CD4-positive, alpha-beta T cell treated with Interleukin-6 at 100 ng/mL for 8 hours (primary cell): ENCODE measurements around the gene ARHGEF10L.

Experiments used
- DNase-seq: peaks from one replicate; pipeline ENCODE4 v3.0.0-alpha.2; 2020; ENCODE audit warnings: mixed read lengths, low spot score

The ARHGEF10L gene

DNA sequence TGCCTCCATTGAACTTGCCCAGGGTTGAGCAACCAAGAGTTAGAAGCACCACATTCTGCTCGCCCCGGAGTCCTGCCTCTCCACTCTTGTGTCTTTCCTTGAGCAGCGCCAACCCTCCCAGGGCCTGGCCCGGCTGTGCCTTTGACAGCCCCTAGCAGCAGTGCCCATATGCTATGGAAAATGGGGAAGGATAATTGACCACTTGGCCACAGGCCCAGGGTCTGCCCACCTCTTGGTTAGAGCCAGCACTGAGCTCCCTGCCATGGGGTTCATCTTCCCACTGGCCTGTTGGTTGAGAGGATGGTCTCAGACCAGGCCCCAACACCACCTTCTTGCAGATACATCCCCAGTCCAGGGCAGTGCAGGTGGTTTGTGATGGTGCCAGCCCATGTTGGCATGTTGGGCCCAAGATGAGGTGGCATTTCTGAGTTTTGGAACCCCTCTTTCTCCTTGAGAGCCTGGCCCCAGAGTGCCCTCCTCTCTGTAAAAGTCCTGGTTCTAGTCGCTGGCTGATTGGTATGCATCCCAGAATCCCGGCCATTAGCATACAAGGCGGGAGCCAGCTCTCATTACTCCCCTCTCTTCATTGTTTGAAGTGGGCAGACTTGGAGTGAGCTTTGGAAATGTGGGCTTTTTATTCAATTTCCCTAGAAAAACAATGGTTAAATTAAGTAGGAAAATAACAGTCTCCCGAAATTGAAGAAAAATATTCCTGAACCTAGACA lies 7.6 kb downstream of the ARHGEF10L start:
- no peak for DNase-seq

DNA sequence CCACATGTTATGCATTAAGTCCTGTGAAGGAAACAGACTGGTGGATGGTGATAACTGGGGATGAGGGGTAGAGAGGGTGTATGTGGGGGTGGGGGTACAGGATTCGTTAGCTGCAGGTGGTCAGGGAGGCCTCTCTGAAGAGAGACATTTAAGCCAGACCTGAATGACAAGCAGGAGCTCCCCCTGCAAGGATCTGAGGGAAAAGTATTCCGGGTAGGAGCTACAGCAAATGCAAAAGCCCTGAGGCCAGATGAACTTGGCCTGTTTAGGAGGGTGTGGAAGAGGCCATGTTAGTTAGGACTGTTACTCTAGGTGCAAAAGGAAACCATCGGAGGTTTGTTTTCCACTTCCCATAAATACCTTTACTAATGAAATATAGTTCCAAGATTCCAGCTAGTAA lies 9.9 kb downstream of the ARHGEF10L start:
- DNase-seq = no peak

DNA sequence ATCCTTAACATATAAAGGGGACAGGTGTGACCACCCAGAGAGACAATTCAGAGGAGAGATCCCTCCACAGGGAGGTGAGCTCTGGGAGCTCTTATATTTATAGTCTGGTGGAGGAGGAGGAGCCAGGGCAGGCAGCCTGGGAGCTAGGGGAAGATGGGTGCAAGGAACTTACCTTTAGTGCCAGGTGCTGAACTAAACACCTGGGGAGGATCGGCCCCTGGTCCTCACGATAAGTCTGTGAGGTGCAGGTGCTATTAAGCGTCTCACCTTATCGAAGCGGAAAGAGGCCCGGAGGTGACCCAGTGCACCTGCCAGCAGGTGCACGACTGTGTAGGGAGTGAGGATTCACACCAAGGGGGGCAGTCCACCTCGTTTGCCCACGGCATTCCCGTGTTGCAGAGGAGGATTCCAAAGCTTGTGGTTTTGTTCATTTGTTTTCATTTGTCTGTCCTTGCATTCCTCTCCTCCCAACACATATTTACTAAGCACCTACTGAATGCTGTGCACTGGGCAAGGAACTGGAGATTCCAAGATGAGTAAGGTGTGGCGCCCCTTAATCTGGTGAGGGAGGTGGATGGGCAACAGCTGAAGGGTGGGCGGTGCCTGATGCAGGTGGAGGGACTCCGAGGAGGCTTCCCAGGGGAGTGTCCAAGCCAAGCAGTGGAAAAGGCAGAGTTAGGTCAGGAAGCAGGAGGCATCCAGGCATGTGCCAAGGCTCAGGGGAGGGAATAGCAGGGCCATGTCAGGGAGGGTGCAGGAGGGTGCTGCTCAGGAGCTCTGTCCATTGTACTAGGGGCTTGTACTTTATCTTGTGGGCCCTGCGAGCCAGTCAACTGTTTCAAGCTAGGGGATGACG lies 11.5 kb downstream of the ARHGEF10L start:
- DNase-seq = no peak

GRCh38 chr1:17551755-17552234 lies 12.3 kb downstream of the ARHGEF10L start:
- no peak for DNase-seq

- no peak for DNase-seq
Observed at GRCh38 chr1:17553975-17554700, 14.6 kb downstream of the ARHGEF10L start.

GRCh38 chr1:17554954-17555353 lies 15.5 kb downstream of the ARHGEF10L start:
- DNase-seq = no peak

- no peak for DNase-seq
Observed at GRCh38 chr1:17557986-17558385, 18.5 kb downstream of the ARHGEF10L start.

DNA sequence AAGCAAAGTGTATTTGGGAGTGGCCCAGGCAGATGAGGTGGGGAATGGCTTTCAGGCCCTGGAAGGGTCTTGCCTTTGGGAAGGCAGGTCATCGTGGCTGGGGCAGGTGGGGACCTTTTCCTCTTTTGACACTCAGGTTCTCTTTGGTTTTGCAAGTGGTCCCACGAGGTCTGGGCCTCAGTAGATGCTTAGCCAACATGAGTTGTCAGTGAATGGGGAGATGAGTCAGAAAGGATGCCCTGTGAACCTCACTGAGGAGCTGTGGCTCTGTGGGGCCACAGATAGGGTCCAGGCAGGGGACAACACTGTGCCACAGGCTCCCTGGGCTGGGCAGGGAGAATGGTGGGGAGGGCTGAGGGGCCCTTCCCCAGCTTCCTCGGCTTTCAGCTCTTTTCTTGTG lies 19.0 kb downstream of the ARHGEF10L start:
- DNase-seq = no peak

GRCh38 chr1:17558954-17559614 lies 19.6 kb downstream of the ARHGEF10L start:
- no peak for DNase-seq

GRCh38 chr1:17559615-17560419 lies 20.3 kb downstream of the ARHGEF10L start:
- DNase-seq = no peak

DNA sequence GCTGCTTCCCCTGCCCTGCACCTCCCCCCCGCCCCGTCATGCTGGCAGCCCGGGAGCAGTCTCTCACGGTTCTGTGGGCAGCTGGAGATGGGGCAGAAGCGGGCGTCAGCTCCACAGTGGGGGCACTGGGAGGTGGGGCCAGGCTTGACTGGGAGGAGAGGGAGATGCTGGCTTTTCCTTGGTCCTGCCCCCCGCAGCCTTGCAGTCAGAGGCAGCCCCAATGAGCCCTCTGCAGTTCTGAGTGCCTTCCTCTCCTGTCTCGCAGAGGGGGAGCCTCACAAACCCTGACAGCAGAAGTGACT lies 21.7 kb downstream of the ARHGEF10L start:
- no peak for DNase-seq

- DNase-seq = no peak
Observed at GRCh38 chr1:17561561-17561985, 22.1 kb downstream of the ARHGEF10L start.

DNA sequence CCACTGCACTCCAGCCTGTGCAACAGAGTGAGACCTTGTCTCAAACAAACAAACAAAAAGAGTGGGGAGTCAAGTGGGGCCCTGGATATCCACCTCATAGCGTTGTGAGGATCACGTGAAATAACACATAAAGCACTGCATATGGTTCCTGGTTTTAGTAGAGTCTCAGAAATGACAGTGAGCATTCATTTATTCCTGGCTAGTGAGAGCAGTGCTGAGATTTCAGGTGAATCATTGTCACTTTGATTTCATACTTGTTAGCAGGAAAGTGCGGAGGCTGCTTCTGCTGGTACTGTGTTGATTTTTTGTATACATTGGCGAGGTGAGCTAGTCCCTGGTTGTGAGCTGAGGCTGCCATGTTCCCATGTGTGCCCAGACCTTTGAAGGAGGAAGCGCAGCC lies 22.9 kb downstream of the ARHGEF10L start:
- no peak for DNase-seq

- no peak for DNase-seq
Observed at GRCh38 chr1:17563494-17564281, 24.2 kb downstream of the ARHGEF10L start.

DNA sequence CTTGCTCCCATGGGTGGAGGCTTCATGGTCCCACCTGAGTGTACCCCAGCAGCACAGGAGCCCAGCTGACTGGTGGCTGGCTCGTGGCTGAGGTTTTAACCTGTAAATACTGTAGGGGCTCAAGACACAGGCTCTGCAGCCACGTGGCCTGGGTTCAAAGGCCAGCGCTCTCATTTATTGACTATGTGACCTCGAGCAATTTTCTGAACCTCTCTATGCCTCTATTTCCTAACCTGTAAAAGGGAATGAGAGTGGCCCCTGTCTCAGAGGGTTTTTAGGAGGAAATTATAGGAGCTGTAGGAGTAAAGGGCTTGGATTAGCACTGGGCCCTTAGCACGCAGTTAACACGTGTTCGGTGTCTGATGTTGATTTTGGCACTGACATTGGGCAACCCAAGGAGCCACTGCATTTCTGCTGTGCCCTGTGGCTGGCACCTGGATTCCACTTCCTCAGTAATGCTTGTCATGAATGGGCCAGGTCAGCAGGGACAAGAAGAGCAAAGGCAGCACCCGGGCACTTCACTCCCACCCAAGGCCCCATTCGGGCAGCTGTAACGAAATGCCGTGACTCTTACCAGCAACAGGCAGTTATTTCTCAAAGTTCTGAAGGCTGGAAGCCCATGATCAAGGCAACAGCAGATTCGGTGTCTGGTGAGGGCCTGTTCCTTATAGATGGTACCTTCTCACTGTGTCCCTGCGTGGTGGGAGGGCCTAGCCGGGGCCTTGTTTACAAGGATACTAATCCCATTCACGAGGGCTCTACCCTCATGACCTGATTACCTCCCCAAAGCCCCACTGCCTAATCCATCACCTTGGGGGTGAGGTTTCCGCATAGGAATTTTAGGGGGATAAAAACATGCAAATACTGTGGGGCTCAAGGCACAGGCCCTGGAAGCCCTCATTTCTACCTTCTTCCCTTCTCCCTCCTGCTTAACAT lies 25.2 kb downstream of the ARHGEF10L start:
- DNase-seq = no peak

DNA sequence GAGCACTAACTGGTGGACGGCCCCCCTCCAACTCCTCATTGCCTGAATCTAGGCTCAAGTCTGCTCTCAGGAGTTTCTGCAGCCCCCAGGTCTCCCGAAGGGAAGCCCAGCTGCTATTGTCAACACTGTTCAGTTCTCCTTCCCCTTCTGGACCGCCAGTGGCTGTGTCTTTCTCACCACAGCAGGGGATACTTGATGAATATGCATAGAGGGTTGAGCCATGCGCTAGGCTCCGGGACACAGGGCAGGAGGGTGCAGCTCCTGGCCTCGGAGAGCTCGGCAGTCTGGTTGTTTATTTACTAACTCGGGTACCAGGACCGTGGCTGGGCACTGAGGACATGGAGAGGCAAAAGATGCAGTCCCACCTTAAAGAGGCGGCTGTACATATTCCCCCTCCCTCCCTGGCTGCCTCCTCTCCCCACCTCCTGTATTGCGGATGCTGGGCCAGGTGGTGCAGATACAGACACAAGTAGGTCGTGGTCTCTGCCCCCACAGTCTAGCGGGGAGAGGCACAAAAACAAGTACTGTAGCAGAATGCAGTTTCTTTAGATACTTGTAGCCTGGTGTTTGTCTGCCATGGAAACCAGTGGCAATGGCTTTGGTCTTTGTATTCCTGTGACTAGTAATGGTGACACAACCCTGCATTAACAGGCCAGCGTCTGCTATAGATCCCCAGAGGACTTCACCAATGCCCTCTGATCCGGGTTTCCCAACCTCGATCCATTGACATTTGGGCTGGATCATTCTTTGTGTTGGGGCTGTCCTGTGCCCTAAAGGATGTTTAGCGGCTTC lies 26.2 kb downstream of the ARHGEF10L start:
- no peak for DNase-seq

DNA sequence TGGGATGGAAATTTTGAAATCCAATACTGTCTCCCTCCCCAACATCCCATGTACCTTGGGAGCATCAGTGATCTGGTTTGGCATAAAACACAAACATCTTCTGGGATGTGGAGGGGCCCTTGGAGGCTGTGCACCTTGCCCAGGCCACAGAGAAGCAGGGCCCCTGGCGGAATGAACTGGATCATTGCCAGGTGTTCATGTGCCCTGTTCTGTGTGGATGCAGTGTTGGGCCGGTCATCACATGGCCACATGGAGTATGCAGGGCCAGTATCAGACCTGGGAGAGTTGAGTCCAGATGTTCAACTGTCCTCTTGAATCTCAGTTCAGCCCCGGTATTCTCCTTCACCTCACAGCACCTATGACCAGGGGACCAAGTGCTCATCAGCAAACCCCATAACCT lies 26.9 kb downstream of the ARHGEF10L start:
- no peak for DNase-seq

DNA sequence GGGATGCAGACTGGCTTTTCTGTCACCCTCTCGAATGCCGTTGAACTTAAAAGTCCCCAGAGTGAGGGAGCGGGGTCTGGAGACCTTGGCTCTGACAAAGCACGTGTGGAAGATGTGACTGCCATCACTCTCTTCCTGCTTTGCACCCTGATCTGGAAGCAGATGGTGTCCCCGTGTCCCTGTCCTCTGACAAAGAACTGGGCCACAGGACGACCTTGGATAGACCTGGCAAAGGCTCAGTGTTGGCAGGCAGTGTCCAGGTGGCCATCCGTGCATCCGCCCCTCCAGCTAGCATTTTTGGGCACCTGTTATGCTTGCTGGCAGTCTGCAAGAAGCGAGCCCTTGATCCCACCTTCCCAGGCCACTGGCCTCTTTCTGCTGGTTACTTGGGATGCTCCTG lies 27.4 kb downstream of the ARHGEF10L start:
- no peak for DNase-seq

DNA sequence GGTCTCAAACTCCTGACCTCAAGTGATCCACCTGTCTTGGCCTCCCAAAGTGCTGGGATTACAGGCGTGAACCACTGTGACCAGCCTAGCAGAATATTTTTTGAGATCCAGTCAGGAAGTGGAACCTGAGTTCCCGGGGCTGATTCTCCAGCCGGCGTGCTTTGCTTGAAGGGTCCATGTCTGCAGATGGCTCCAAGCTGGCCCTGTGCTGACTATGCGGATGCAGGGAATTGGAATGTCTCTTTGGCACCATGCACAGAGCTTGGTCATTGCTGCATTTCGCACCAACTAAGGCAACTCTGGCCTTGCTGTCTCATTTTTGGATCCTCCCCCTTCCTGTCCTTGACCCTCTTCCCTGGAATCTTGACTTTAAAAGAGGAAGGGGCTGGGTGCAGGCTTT lies 28.1 kb downstream of the ARHGEF10L start:
- DNase-seq = no peak
